ENCODE data around the gene ZFYVE27. TPM values are rescaled to one million over a fixed set of nuclear protein-coding genes. Genes with fewer than 3 reads are reported as not detected.

Gene ZFYVE27
- total RNA-seq, 1 donor from 2014 or later: 48.5 TPM

DNA sequence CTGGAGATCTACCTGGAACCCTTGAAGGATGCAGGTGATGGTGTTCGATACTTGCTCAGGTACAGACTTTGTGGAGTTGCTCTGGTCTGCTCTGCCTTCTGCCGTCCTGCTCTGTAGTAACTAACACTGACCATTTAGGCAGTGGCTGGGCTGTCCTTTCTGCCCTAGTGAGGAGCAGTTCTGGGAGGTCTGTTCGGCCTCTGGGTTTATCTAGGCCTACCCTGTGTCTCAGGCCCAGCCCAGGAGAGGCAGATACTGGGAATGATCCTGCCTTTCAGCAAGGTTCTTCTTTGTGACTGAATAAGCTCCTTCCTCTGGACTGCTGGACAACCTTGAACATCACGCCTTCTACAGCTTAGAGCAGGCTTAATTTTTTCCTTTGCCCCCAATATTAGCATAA is 1.7 kb downstream of the ZFYVE27 start:
- H3K27me3 Mint-ChIP-seq (ENCODE audit: unreplicated experiment): peaks cover 10% of the 10 kb centered on the region
- H3K36me3 Mint-ChIP-seq (ENCODE audit: unreplicated experiment): peaks cover 9% of the 10 kb centered on the region
- H3K9me3 Mint-ChIP-seq (ENCODE audit: unreplicated experiment): peaks cover 8% of the 10 kb centered on the region

GRCh38 chr10:97740613-97741012 is 3.7 kb downstream of the ZFYVE27 start:
- Mint-ChIP-seq H3K4me3 (ENCODE audit: unreplicated experiment) (no peak overlapping the region), H3K27ac (ENCODE audit: unreplicated experiment) (no peak overlapping the region), H3K4me1 (ENCODE audit: low read depth, unreplicated experiment) (peaks cover 14% of the 10 kb centered on the region), H3K27me3 (ENCODE audit: unreplicated experiment) (peaks cover 11% of the 10 kb centered on the region), H3K36me3 (ENCODE audit: unreplicated experiment) (peaks cover 8% of the 10 kb centered on the region), H3K9me3 (ENCODE audit: unreplicated experiment) (peaks cover 8% of the 10 kb centered on the region)
- no peak for DNase-seq
- TF ChIP-seq, protein P1, sequence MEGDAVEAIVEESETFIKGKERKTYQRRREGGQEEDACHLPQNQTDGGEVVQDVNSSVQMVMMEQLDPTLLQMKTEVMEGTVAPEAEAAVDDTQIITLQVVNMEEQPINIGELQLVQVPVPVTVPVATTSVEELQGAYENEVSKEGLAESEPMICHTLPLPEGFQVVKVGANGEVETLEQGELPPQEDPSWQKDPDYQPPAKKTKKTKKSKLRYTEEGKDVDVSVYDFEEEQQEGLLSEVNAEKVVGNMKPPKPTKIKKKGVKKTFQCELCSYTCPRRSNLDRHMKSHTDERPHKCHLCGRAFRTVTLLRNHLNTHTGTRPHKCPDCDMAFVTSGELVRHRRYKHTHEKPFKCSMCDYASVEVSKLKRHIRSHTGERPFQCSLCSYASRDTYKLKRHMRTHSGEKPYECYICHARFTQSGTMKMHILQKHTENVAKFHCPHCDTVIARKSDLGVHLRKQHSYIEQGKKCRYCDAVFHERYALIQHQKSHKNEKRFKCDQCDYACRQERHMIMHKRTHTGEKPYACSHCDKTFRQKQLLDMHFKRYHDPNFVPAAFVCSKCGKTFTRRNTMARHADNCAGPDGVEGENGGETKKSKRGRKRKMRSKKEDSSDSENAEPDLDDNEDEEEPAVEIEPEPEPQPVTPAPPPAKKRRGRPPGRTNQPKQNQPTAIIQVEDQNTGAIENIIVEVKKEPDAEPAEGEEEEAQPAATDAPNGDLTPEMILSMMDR (IDR thresholded peaks at IDR 0.05; ENCODE audit: partially characterized antibody, unreplicated experiment): no peak

More for the DNA sequence above, 1.7 kb downstream of the ZFYVE27 start:
- peak overlapping the region; percentile 96 for H3K4me3 Mint-ChIP-seq (ENCODE audit: unreplicated experiment)
- H3K27ac Mint-ChIP-seq (ENCODE audit: unreplicated experiment): no peak overlapping the region
- TF ChIP-seq, protein P1 (IDR thresholded peaks at IDR 0.05; ENCODE audit: partially characterized antibody, unreplicated experiment): no peak
- DNase-seq: no peak
- H3K4me1 Mint-ChIP-seq (ENCODE audit: low read depth, unreplicated experiment): peaks cover 12% of the 10 kb centered on the region

GRCh38 chr10:97743169-97743943 is 6.4 kb downstream of the ZFYVE27 start:
- Mint-ChIP-seq H3K4me3 (ENCODE audit: unreplicated experiment) (no peak overlapping the region), H3K9me3 (ENCODE audit: unreplicated experiment) (no peaks in the 10 kb centered on the region), H3K36me3 (ENCODE audit: unreplicated experiment) (no peaks in the 10 kb centered on the region)

GRCh38 chr10:97744405-97745035 is 7.6 kb downstream of the ZFYVE27 start:
- TF ChIP-seq, protein P1 (IDR thresholded peaks at IDR 0.05; ENCODE audit: partially characterized antibody, unreplicated experiment): no peak
- Mint-ChIP-seq H3K9me3 (ENCODE audit: unreplicated experiment) (no peaks in the 10 kb centered on the region), H3K4me3 (ENCODE audit: unreplicated experiment) (no peak overlapping the region), H3K4me1 (ENCODE audit: low read depth, unreplicated experiment) (peaks cover 10% of the 10 kb centered on the region), H3K36me3 (ENCODE audit: unreplicated experiment) (no peaks in the 10 kb centered on the region), H3K27me3 (ENCODE audit: unreplicated experiment) (peaks cover 2% of the 10 kb centered on the region), H3K27ac (ENCODE audit: unreplicated experiment) (no peak overlapping the region)
- DNase-seq: no peak

More at GRCh38 chr10:97743169-97743943, 6.4 kb downstream of the ZFYVE27 start:
- peaks cover 2% of the 10 kb centered on the region for H3K27me3 Mint-ChIP-seq (ENCODE audit: unreplicated experiment)
- no peak overlapping the region for H3K27ac Mint-ChIP-seq (ENCODE audit: unreplicated experiment)
- peaks cover 10% of the 10 kb centered on the region for H3K4me1 Mint-ChIP-seq (ENCODE audit: low read depth, unreplicated experiment)
- TF ChIP-seq, protein P1 (IDR thresholded peaks at IDR 0.05; ENCODE audit: partially characterized antibody, unreplicated experiment): no peak
- DNase-seq: no peak

- DNase-seq: no peak
- TF ChIP-seq, protein P1 (IDR thresholded peaks at IDR 0.05; ENCODE audit: partially characterized antibody, unreplicated experiment): no peak
- H3K27ac Mint-ChIP-seq (ENCODE audit: unreplicated experiment): no peak overlapping the region
- peaks cover 2% of the 10 kb centered on the region for H3K9me3 Mint-ChIP-seq (ENCODE audit: unreplicated experiment)
- no peaks in the 10 kb centered on the region for H3K36me3 Mint-ChIP-seq (ENCODE audit: unreplicated experiment)
- H3K4me3 Mint-ChIP-seq (ENCODE audit: unreplicated experiment): no peak overlapping the region
- H3K27me3 Mint-ChIP-seq (ENCODE audit: unreplicated experiment): peaks cover 5% of the 10 kb centered on the region
- peaks cover 7% of the 10 kb centered on the region for H3K4me1 Mint-ChIP-seq (ENCODE audit: low read depth, unreplicated experiment)
These were observed 10.6 kb downstream of the ZFYVE27 start for GRCh38 chr10:97747573-97747972.

All from glutamatergic neuron (in vitro differentiated cells).